Measurements from ENCODE around the gene APOL3. TPM values are rescaled to one million over a fixed set of nuclear protein-coding genes. Genes with fewer than 3 reads are reported as not detected.

APOL3 gene
- total RNA-seq, 1 experiment from 2014 or later: not detected

- Histone ChIP-seq H3T11ph (ENCODE audit: low read length) (no peak overlapping the region), H2BK20ac (ENCODE audit: low read depth, low read length, poor library complexity, severe bottlenecking) (no peak overlapping the region), H3K79me2 (ENCODE audit: insufficient read depth, low read length) (no peaks in the 10 kb centered on the region), H3K79me1 (ENCODE audit: insufficient read depth, low read depth, low read length, poor library complexity, severe bottlenecking) (no peaks in the 10 kb centered on the region), H2BK120ac (ENCODE audit: low read depth, low read length, poor library complexity, severe bottlenecking) (no peak overlapping the region), H2BK15ac (ENCODE audit: low read depth, low read length) (no peak overlapping the region), H2BK12ac (ENCODE audit: insufficient read length, low read depth, low read length) (no peak overlapping the region), H3K18ac (ENCODE audit: insufficient read length, low read depth, low read length) (no peak overlapping the region), H2AK5ac (ENCODE audit: insufficient read length, low read length) (no peak overlapping the region), H3K4me2 (ENCODE audit: insufficient read depth, insufficient read length, low read length) (no peak overlapping the region), H4K8ac (replicated peaks; ENCODE audit: insufficient read length, low read depth, low read length) (no peak overlapping the region), H3K27me3 (ENCODE audit: insufficient read depth, low read length) (no peaks in the 10 kb centered on the region), H3K23me2 (ENCODE audit: insufficient read length, low read depth, low read length, poor library complexity, severe bottlenecking) (no peaks in the 10 kb centered on the region), H3K9me3 (ENCODE audit: control insufficient read depth, low read depth, low read length) (no peaks in the 10 kb centered on the region), H3K23ac (ENCODE audit: insufficient read length, low read depth, low read length) (no peak overlapping the region), H2AFZ (ENCODE audit: low read length) (no peak overlapping the region), H3K9ac (ENCODE audit: extremely low read depth, insufficient read length, low read length) (no peak overlapping the region), H3K56ac (ENCODE audit: insufficient read length, low read depth, low read length) (no peak overlapping the region), H3K27ac (ENCODE audit: insufficient read length, low read depth, low read length) (no peak overlapping the region), H4K5ac (ENCODE audit: insufficient read length, low read depth, low read length) (no peak overlapping the region), H3K4ac (ENCODE audit: low read depth, low read length) (no peak overlapping the region), H4K20me1 (ENCODE audit: control insufficient read depth, insufficient read depth, insufficient read length) (no peaks in the 10 kb centered on the region), H3K4me1 (ENCODE audit: insufficient read depth, low read length) (0 out of 2 replicates have a peak, but pooled peaks cover 3% of the 10 kb centered on the region), H4K91ac (ENCODE audit: insufficient read length, low read depth, low read length) (no peak overlapping the region), H2BK5ac (ENCODE audit: insufficient read length, low read length) (no peak overlapping the region), H3K14ac (ENCODE audit: insufficient read depth, low read length) (no peak overlapping the region)
- Mint-ChIP-seq H3K36me3 (ENCODE audit: insufficient read depth in 1 of 3, low read depth in 3 of 3) (no peaks in the 10 kb centered on the region), H3K9me3 (no peaks in the 10 kb centered on the region; a peak in 1 of 5 replicates), H3K27ac (no peak overlapping the region), H3K4me3 (no peak overlapping the region), H3K27me3 (ENCODE audit: low read depth) (peaks cover 43% of the 10 kb centered on the region), H3K4me1 (peaks cover 20% of the 10 kb centered on the region in 2 experiments)
- no peak for DNase-seq
- no CpG with 5 or more reads among the region's 1 CpG for WGBS (ENCODE audit: extremely low coverage, insufficient read length, low lambda C conversion rate)
- TF ChIP-seq CTCF (conservative IDR thresholded peaks at IDR 0.05): no peak
Observed at GRCh38 chr22:36125994-36126531, 34.5 kb downstream of the APOL3 start.
